Osteocyte (in vitro differentiated cells): Measurements from ENCODE around the gene SNTG2. TPM values are rescaled to one million over a fixed set of nuclear protein-coding genes. Genes with fewer than 3 reads are reported as not detected.

Experiments
- DNase-seq: peaks from one replicate; pipeline ENCODE4 v3.0.0; 2021; ENCODE audit warnings: mixed read lengths; ENCODE audit not compliant: unreplicated experiment; ENCODE audit errors: extremely low spot score
- H3K27ac Mint-ChIP-seq: one replicate; pipeline ENCODE4 v1.8.0; 2021; ENCODE audit warnings: mild to moderate bottlenecking, mixed read lengths; ENCODE audit not compliant: unreplicated experiment
- H3K27me3 Mint-ChIP-seq: one replicate; pipeline ENCODE4 v1.8.0; 2021; ENCODE audit warnings: mixed read lengths; ENCODE audit not compliant: unreplicated experiment
- H3K36me3 Mint-ChIP-seq: one replicate; pipeline ENCODE4 v1.8.0; 2021; ENCODE audit warnings: mixed read lengths; ENCODE audit not compliant: unreplicated experiment
- H3K4me1 Mint-ChIP-seq: one replicate; pipeline ENCODE4 v1.8.0; 2021; ENCODE audit warnings: mixed read lengths; ENCODE audit not compliant: unreplicated experiment
- H3K4me3 Mint-ChIP-seq: one replicate; pipeline ENCODE4 v1.8.0; 2021; ENCODE audit warnings: mild to moderate bottlenecking, moderate library complexity, mixed read lengths; ENCODE audit not compliant: unreplicated experiment
- H3K9me3 Mint-ChIP-seq: one replicate; pipeline ENCODE4 v1.8.0; 2021; ENCODE audit warnings: mixed read lengths; ENCODE audit not compliant: unreplicated experiment
- total RNA-seq: library from RNA; stranded (reverse); gene quantifications from 2 replicates; pipeline ENCODE4 v1.2.1, GENCODE V29; 2021
- TF ChIP-seq, protein P1 (sequence below): fragments of 200-600 bp; sonication (generic); IDR thresholded peaks from 2 replicates; pipeline ENCODE4 v1.5.0; 2021; ENCODE audit warnings: antibody characterized with exemption, mild to moderate bottlenecking, moderate library complexity

SNTG2 gene
- total RNA-seq, 1 donor from 2014 or later, result not detected

DNA sequence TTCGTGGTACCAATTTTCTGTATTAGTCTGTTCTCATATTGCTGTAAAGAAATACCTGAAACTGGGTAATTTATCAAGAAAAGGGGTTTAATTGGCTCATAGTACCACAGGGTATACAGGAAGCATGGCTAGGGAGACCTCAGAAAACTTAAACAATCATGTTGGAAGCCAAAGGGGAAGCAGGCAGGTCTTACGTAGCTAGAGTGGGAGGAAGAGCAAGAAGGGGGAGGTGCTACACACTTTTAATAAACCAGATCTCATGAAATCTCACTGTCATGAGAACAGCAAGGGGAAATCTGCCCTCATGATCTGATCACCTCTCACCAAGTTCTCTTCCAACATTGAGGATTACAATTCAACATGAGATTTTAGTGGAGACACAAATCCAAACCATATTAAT, 235.8 kb downstream of the SNTG2 start:
- Mint-ChIP-seq H3K27me3 (no peaks in the 10 kb centered on the region), H3K27ac (no peak overlapping the region), H3K9me3 (peaks cover 5% of the 10 kb centered on the region), H3K36me3 (no peaks in the 10 kb centered on the region), H3K4me3 (no peak overlapping the region), H3K4me1 (no peaks in the 10 kb centered on the region)
- no peak for DNase-seq
- TF ChIP-seq, protein P1, sequence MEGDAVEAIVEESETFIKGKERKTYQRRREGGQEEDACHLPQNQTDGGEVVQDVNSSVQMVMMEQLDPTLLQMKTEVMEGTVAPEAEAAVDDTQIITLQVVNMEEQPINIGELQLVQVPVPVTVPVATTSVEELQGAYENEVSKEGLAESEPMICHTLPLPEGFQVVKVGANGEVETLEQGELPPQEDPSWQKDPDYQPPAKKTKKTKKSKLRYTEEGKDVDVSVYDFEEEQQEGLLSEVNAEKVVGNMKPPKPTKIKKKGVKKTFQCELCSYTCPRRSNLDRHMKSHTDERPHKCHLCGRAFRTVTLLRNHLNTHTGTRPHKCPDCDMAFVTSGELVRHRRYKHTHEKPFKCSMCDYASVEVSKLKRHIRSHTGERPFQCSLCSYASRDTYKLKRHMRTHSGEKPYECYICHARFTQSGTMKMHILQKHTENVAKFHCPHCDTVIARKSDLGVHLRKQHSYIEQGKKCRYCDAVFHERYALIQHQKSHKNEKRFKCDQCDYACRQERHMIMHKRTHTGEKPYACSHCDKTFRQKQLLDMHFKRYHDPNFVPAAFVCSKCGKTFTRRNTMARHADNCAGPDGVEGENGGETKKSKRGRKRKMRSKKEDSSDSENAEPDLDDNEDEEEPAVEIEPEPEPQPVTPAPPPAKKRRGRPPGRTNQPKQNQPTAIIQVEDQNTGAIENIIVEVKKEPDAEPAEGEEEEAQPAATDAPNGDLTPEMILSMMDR, result no peak

DNA sequence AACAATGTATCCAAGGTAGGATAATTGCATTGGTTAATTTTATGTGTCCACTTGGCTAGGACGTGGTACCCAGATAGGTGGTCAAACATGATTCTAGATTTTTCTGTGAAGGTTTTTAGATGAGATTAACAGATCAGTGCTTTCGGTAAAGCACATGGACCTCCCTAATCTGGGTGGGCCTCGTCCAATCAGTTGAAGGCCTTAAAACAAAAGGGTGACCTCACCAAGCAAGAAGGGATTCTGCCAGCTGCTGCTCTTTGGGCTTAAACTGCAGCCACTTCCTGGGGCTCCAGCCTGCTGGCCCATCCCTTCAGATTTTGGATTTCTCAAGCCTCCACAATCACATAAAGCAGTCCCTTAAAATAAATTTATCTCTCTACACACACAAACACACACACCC, 236.5 kb downstream of the SNTG2 start:
- no peak overlapping the region for H3K27ac Mint-ChIP-seq
- no peaks in the 10 kb centered on the region for H3K4me1 Mint-ChIP-seq
- H3K4me3 Mint-ChIP-seq, result no peak overlapping the region
- peaks cover 5% of the 10 kb centered on the region for H3K9me3 Mint-ChIP-seq
- no peaks in the 10 kb centered on the region for H3K27me3 Mint-ChIP-seq
- TF ChIP-seq, protein P1, result no peak
- no peaks in the 10 kb centered on the region for H3K36me3 Mint-ChIP-seq
- no peak for DNase-seq

DNA sequence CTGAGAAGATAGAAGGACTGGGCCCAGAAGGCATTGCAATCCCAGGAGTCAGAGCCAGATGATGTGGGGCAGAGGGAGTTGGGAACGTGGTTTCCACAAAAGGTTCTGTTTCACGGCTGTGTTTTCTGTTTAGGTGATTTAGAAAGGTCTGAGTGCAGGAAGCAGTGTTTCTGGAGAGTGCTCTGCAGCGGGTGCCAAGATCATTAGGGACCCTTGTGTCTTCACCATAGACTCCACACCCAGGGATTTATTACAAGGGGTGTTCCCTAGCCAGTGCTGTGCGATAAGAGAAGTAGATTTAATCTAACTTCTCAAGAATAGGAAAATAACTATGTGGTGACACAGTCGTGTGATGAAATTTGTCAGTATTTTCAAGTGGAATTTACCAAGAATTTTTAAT, 241.5 kb downstream of the SNTG2 start:
- no peak for DNase-seq
- Mint-ChIP-seq H3K27me3 (no peaks in the 10 kb centered on the region), H3K4me3 (no peak overlapping the region), H3K36me3 (no peaks in the 10 kb centered on the region), H3K9me3 (peaks cover 15% of the 10 kb centered on the region), H3K27ac (no peak overlapping the region), H3K4me1 (no peaks in the 10 kb centered on the region)
- TF ChIP-seq, protein P1, result no peak

DNA sequence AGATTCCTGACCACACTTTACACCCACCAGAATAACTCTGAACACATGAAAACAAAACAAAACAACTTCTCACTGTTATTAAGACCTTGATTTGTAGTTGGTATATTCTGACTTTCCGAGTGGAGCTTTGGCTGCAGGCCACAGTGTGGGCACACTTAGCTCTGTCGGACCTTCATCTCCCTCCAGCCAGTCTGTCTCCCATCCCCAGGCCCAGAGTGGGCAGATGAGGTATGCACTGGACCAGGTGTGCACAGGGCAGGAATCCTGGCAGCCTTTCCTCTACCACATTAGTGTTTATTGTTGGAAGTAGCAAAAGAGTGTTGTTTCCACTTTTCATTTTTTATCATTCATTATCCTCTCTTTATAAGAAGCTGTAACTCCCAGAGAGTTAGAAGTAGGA, 243.2 kb downstream of the SNTG2 start:
- H3K9me3 Mint-ChIP-seq, result peaks cover 19% of the 10 kb centered on the region
- H3K4me3 Mint-ChIP-seq, result no peak overlapping the region
- no peaks in the 10 kb centered on the region for H3K4me1 Mint-ChIP-seq
- no peak overlapping the region for H3K27ac Mint-ChIP-seq
- no peaks in the 10 kb centered on the region for H3K27me3 Mint-ChIP-seq
- TF ChIP-seq, protein P1, result no peak
- H3K36me3 Mint-ChIP-seq, result no peaks in the 10 kb centered on the region
- no peak for DNase-seq

DNA sequence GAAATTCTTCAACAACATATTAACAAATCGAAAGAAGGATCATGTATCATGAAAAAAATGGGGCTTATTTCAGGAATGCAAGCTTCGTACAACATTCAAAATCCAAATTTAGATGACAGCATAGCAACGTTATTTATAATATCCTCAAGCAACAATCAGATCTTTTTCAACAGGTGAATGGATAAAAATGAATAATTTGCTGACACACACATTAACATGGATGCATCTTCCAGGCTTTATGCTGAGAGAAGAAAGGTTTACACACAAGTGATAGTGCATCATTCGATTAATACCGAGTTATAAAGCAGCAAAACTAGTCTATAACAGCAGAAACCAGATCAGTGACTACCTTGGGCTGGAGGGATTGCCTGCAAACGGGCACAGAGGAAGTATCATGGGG, 253.1 kb downstream of the SNTG2 start:
- Mint-ChIP-seq H3K36me3 (no peaks in the 10 kb centered on the region), H3K27me3 (no peaks in the 10 kb centered on the region), H3K27ac (no peak overlapping the region), H3K4me1 (no peaks in the 10 kb centered on the region), H3K4me3 (no peak overlapping the region), H3K9me3 (peaks cover 20% of the 10 kb centered on the region)
- no peak for DNase-seq
- TF ChIP-seq, protein P1, result no peak
